ENCODE results near the gene ENAH.

- TF ChIP-seq EP300 (IDR thresholded peaks at IDR 0.05; ENCODE audit: borderline replicate concordance) (no peak), RAD21 (IDR thresholded peaks at IDR 0.05; ENCODE audit: low read depth) (no peak)
Measured at GRCh38 chr1:225577241-225577640, 75.7 kb downstream of the ENAH start.

Measured in Ishikawa (cell line).